H9 (cell line): ENCODE results near the gene PRR9. TPM values are rescaled to one million over a fixed set of nuclear protein-coding genes. Genes with fewer than 3 reads are reported as not detected.

Source experiments
- DNase-seq: peaks from one replicate; pipeline ENCODE4 v3.0.0-alpha.2; 2017
- H2AFZ ChIP-seq: one replicate; pipeline ENCODE4 v1.6.1; 2013; ENCODE audit warnings: mild to moderate bottlenecking, low read length, control low read depth, moderate library complexity
- H2AK5ac ChIP-seq: 2 replicates; pipeline ENCODE4 v1.6.1; 2013; ENCODE audit warnings: low read length, control low read depth, mixed read lengths; ENCODE audit not compliant: insufficient read length
- H2BK120ac ChIP-seq: one replicate; pipeline ENCODE4 v1.6.1; 2013; ENCODE audit warnings: low read depth, mild to moderate bottlenecking, low read length, control low read depth, inconsistent platforms; ENCODE audit not compliant: poor library complexity, severe bottlenecking
- H2BK12ac ChIP-seq: 2 replicates; pipeline ENCODE4 v1.6.1; 2013; ENCODE audit warnings: low read length, control low read depth, mixed read lengths, low read depth; ENCODE audit not compliant: insufficient read length
- H2BK15ac ChIP-seq: 2 replicates; pipeline ENCODE4 v1.6.1; 2013; ENCODE audit warnings: low read depth, low read length, control low read depth
- H2BK20ac ChIP-seq: one replicate; pipeline ENCODE4 v1.6.1; 2013; ENCODE audit warnings: low read depth, mild to moderate bottlenecking, low read length, control low read depth, inconsistent platforms; ENCODE audit not compliant: poor library complexity, severe bottlenecking
- H2BK5ac ChIP-seq: 2 replicates; pipeline ENCODE4 v1.6.1; 2013; ENCODE audit warnings: low read length, control low read depth, mixed read lengths; ENCODE audit not compliant: insufficient read length
- H3K14ac ChIP-seq: 2 replicates; pipeline ENCODE4 v1.6.1; 2013; ENCODE audit warnings: low read length, control low read depth; ENCODE audit not compliant: insufficient read depth
- H3K18ac ChIP-seq: 2 replicates; pipeline ENCODE4 v1.6.1; 2013; ENCODE audit warnings: low read depth, mild to moderate bottlenecking, mixed read lengths, low read length, control low read depth; ENCODE audit not compliant: insufficient read length
- H3K23ac ChIP-seq: 2 replicates; pipeline ENCODE4 v1.6.1; 2013; ENCODE audit warnings: low read length, control low read depth, mixed read lengths, low read depth; ENCODE audit not compliant: insufficient read length
- H3K23me2 ChIP-seq: 2 replicates; pipeline ENCODE4 v1.6.1; 2013; ENCODE audit warnings: low read depth, mild to moderate bottlenecking, mixed read lengths, low read length, control low read depth; ENCODE audit not compliant: insufficient read length, poor library complexity, severe bottlenecking
- H3K27ac ChIP-seq: 2 replicates; pipeline ENCODE4 v1.5.1; 2013; ENCODE audit warnings: low read length, control low read depth, mixed read lengths, low read depth; ENCODE audit not compliant: insufficient read length
- H3K27me3 ChIP-seq: 2 replicates; pipeline ENCODE4 v1.6.1; 2013; ENCODE audit warnings: low read length, control low read depth, inconsistent platforms; ENCODE audit not compliant: insufficient read depth
- H3K4ac ChIP-seq: 2 replicates; pipeline ENCODE4 v1.6.1; 2013; ENCODE audit warnings: low read depth, mild to moderate bottlenecking, control low read depth, inconsistent platforms, low read length, moderate library complexity
- H3K4me1 ChIP-seq: 2 replicates; pipeline ENCODE4 v1.6.1; 2013; ENCODE audit warnings: low read length, control low read depth, inconsistent platforms; ENCODE audit not compliant: insufficient read depth
- H3K4me2 ChIP-seq: 2 replicates; pipeline ENCODE4 v1.6.1; 2013; ENCODE audit warnings: low read length, control low read depth, mixed read lengths; ENCODE audit not compliant: insufficient read length, insufficient read depth
- H3K56ac ChIP-seq: 2 replicates; pipeline ENCODE4 v1.6.1; 2013; ENCODE audit warnings: low read depth, mild to moderate bottlenecking, mixed read lengths, low read length, control low read depth; ENCODE audit not compliant: insufficient read length
- H3K79me1 ChIP-seq: 2 replicates; pipeline ENCODE4 v1.6.1; 2013; ENCODE audit warnings: low read depth, mild to moderate bottlenecking, moderate library complexity, low read length, control low read depth, inconsistent platforms; ENCODE audit not compliant: insufficient read depth, poor library complexity, severe bottlenecking
- H3K79me2 ChIP-seq: 2 replicates; pipeline ENCODE4 v1.6.1; 2013; ENCODE audit warnings: low read length, control low read depth, inconsistent platforms; ENCODE audit not compliant: insufficient read depth
- H3K9ac ChIP-seq: 2 replicates; pipeline ENCODE4 v1.6.1; 2013; ENCODE audit warnings: low read length, control low read depth, mixed read lengths; ENCODE audit not compliant: insufficient read length; ENCODE audit errors: extremely low read depth
- H3K9me3 ChIP-seq: one replicate; pipeline ENCODE4 v1.6.1; 2013; ENCODE audit warnings: low read depth, low read length, inconsistent platforms; ENCODE audit not compliant: control insufficient read depth
- H3T11ph ChIP-seq: one replicate; pipeline ENCODE4 v1.6.1; 2013; ENCODE audit warnings: mild to moderate bottlenecking, low read length, control low read depth, inconsistent platforms
- H4K20me1 ChIP-seq: one replicate; pipeline ENCODE4 v1.6.1; 2013; ENCODE audit not compliant: control insufficient read depth, insufficient read length, insufficient read depth
- H4K5ac ChIP-seq: 2 replicates; pipeline ENCODE4 v1.6.1; 2013; ENCODE audit warnings: low read depth, mild to moderate bottlenecking, mixed read lengths, low read length, control low read depth; ENCODE audit not compliant: insufficient read length
- H4K8ac ChIP-seq: replicated peaks from 2 replicates; pipeline ENCODE4 v1.6.1; 2013; ENCODE audit warnings: low read length, control low read depth, mixed read lengths, low read depth; ENCODE audit not compliant: insufficient read length
- H4K91ac ChIP-seq: 2 replicates; pipeline ENCODE4 v1.6.1; 2013; ENCODE audit warnings: low read depth, mild to moderate bottlenecking, moderate library complexity, mixed read lengths, low read length, control low read depth; ENCODE audit not compliant: insufficient read length
- H3K27ac Mint-ChIP-seq, 3 experiments: 2 replicates in 2 of 3; 3 replicates in 1 of 3; pipeline ENCODE4 v1.8.0; 2020 to 2021; ENCODE audit warnings: mixed read lengths in 3 of 3, mild to moderate bottlenecking in 1 of 3, moderate library complexity in 1 of 3
- H3K27me3 Mint-ChIP-seq: 2 replicates; pipeline ENCODE4 v1.8.0; 2021; ENCODE audit warnings: low read depth, mild to moderate bottlenecking, moderate library complexity, mixed read lengths
- H3K36me3 Mint-ChIP-seq, 3 experiments: 2 replicates in 2 of 3; 3 replicates in 1 of 3; pipeline ENCODE4 v1.8.0; 2020 to 2021; ENCODE audit warnings: low read depth in 3 of 3, mixed read lengths in 3 of 3; ENCODE audit not compliant: insufficient read depth in 1 of 3
- H3K4me1 Mint-ChIP-seq, 2 experiments: 2 replicates each; pipeline ENCODE4 v1.8.0; 2020; ENCODE audit warnings: mixed read lengths in 2 of 2
- H3K4me3 Mint-ChIP-seq, 2 experiments: 2 replicates in 1 of 2; 3 replicates in 1 of 2; pipeline ENCODE4 v1.8.0; 2020 to 2021; ENCODE audit warnings: mild to moderate bottlenecking in 2 of 2, mixed read lengths in 2 of 2, moderate library complexity in 1 of 2
- H3K9me3 Mint-ChIP-seq, 2 experiments: 2 replicates in 1 of 2; 3 replicates in 1 of 2; pipeline ENCODE4 v1.8.0; 2020; ENCODE audit warnings: mild to moderate bottlenecking in 2 of 2, mixed read lengths in 2 of 2, moderate library complexity in 1 of 2
- CTCF ChIP-seq: fragments of 200-600 bp; sonication (generic); conservative IDR thresholded peaks from 3 replicates; pipeline ENCODE4 v1.8.0; 2021; ENCODE audit warnings: antibody characterized with exemption, mild to moderate bottlenecking
- whole genome bisulfite sequencing: extraction: QIAGEN DNeasy Blood & Tissue Kit; methylation state at CpG from one replicate; pipeline ENCODE4 v1.1.7; 2013; ENCODE audit warnings: missing lambda C conversion rate, low lambda C conversion rate, mixed read lengths; ENCODE audit not compliant: insufficient read length; ENCODE audit errors: extremely low coverage; 5-methylcytosine and 5-hydroxymethylcytosine counted together
- total RNA-seq: library from RNA; stranded (reverse); gene quantifications from 2 replicates; pipeline ENCODE4 v1.2.1, GENCODE V29; 2021

Gene PRR9
- total RNA-seq, 1 experiment from 2014 or later = not detected

GRCh38 chr1:153217744-153218416 is 496 bp downstream of the PRR9 start:
- H3K9me3 Mint-ChIP-seq = no peaks in the 10 kb centered on the region; a peak in 2 of 5 replicates
- no peaks in the 10 kb centered on the region for H3K4me1 Mint-ChIP-seq
- H3K27me3 Mint-ChIP-seq = peaks cover 15% of the 10 kb centered on the region
- H3K18ac ChIP-seq = no peak overlapping the region
- no peak overlapping the region for H2BK12ac ChIP-seq
- no peak for TF ChIP-seq CTCF
- H3K4me3 Mint-ChIP-seq = no peak overlapping the region
- H3K9ac ChIP-seq = no peak overlapping the region
- no peak overlapping the region for H2BK5ac ChIP-seq
- no peak overlapping the region for H3K27ac ChIP-seq
- no peaks in the 10 kb centered on the region for H4K20me1 ChIP-seq
- H3K9me3 ChIP-seq = no peaks in the 10 kb centered on the region
- H3K23me2 ChIP-seq = no peaks in the 10 kb centered on the region
- no peak overlapping the region for H3K56ac ChIP-seq
- H2AK5ac ChIP-seq = no peak overlapping the region
- no peak overlapping the region for H4K8ac ChIP-seq
- H3K79me1 ChIP-seq = no peaks in the 10 kb centered on the region
- H3T11ph ChIP-seq = no peak overlapping the region
- no peaks in the 10 kb centered on the region for H3K4me1 ChIP-seq
- H3K36me3 Mint-ChIP-seq = no peaks in the 10 kb centered on the region
- no peak overlapping the region for H3K23ac ChIP-seq
- no peak overlapping the region for H3K4me2 ChIP-seq
- no peak overlapping the region for H2AFZ ChIP-seq
- H3K27me3 ChIP-seq = no peaks in the 10 kb centered on the region
- H3K27ac Mint-ChIP-seq = no peak overlapping the region
- no peak overlapping the region for H3K4ac ChIP-seq
- no peak overlapping the region for H4K91ac ChIP-seq
- H3K79me2 ChIP-seq = no peaks in the 10 kb centered on the region
- WGBS = no CpG with 5 or more reads among the region's 2 CpGs
- no peak overlapping the region for H4K5ac ChIP-seq
- no peak for DNase-seq
- H2BK120ac ChIP-seq = no peak overlapping the region
- no peak overlapping the region for H2BK20ac ChIP-seq
- H2BK15ac ChIP-seq = no peak overlapping the region
- H3K14ac ChIP-seq = no peak overlapping the region
